ENCODE measurements around the gene HMG20A. TPM values are rescaled to one million over a fixed set of nuclear protein-coding genes. Genes with fewer than 3 reads are reported as not detected.

The HMG20A gene
- total and polyA plus RNA-seq, 10 of the 15 experiments (the other 5 are each of a cell fraction or from before 2014, with no cell fraction given): 30.0 to 98.7 (median 46.8) TPM

DNA sequence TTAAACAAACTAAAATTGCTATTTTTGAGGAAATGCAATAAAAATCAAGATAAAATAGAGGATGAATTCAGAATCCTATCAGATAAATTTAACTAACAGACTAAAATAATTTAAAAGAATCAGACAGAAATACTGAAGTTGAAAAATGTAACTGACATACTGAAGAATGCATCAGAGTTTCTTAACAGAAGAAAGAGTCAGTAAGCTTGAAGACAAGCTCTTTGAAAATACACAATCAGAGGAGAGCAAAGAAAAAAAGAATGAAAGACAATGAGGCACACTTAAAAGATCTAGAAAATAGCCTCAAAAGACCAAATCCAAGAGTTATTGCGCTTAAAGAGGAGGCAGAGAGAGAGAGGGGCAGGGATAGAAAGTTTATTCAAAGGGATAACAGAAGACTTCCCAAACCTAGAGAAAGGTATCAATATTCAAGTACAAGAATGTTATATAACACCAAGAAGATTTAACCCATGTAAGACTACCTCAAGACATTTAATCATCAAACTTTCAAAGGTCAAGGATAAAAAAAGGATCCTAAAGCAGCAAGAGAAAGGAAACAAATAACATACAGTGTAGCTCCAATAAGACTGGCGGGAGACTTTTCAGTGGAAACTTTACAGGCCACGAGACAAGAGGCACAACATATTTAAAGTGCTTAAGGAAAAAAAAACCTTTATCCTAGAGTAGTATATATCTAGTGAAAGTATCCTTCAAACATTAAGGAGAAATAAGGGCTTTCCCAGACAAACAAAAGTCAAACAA is 25.5 kb upstream of the HMG20A start (continued):
- TF ChIP-seq, protein P1, sequence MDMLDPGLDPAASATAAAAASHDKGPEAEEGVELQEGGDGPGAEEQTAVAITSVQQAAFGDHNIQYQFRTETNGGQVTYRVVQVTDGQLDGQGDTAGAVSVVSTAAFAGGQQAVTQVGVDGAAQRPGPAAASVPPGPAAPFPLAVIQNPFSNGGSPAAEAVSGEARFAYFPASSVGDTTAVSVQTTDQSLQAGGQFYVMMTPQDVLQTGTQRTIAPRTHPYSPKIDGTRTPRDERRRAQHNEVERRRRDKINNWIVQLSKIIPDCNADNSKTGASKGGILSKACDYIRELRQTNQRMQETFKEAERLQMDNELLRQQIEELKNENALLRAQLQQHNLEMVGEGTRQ (IDR thresholded peaks at IDR 0.05; ENCODE audit: borderline replicate concordance, low read depth, low read length): no peak
- TF ChIP-seq ATF7 (IDR thresholded peaks at IDR 0.05; ENCODE audit: low read depth): no peak
- no peak for TF ChIP-seq TARDBP (IDR thresholded peaks at IDR 0.05; ENCODE audit: borderline replicate concordance)
- no peak for TF ChIP-seq ZNF384 (IDR thresholded peaks at IDR 0.05; ENCODE audit: borderline replicate concordance, low read depth, low read length)
- TF ChIP-seq YY1 (IDR thresholded peaks at IDR 0.05; ENCODE audit: low read depth, low read length): no peak
- TF ChIP-seq, protein P2, sequence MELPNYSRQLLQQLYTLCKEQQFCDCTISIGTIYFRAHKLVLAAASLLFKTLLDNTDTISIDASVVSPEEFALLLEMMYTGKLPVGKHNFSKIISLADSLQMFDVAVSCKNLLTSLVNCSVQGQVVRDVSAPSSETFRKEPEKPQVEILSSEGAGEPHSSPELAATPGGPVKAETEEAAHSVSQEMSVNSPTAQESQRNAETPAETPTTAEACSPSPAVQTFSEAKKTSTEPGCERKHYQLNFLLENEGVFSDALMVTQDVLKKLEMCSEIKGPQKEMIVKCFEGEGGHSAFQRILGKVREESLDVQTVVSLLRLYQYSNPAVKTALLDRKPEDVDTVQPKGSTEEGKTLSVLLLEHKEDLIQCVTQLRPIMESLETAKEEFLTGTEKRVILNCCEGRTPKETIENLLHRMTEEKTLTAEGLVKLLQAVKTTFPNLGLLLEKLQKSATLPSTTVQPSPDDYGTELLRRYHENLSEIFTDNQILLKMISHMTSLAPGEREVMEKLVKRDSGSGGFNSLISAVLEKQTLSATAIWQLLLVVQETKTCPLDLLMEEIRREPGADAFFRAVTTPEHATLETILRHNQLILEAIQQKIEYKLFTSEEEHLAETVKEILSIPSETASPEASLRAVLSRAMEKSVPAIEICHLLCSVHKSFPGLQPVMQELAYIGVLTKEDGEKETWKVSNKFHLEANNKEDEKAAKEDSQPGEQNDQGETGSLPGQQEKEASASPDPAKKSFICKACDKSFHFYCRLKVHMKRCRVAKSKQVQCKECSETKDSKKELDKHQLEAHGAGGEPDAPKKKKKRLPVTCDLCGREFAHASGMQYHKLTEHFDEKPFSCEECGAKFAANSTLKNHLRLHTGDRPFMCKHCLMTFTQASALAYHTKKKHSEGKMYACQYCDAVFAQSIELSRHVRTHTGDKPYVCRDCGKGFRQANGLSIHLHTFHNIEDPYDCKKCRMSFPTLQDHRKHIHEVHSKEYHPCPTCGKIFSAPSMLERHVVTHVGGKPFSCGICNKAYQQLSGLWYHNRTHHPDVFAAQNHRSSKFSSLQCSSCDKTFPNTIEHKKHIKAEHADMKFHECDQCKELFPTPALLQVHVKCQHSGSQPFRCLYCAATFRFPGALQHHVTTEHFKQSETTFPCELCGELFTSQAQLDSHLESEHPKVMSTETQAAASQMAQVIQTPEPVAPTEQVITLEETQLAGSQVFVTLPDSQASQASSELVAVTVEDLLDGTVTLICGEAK (IDR thresholded peaks at IDR 0.05; ENCODE audit: borderline replicate concordance): no peak
- TF ChIP-seq SMC3 (IDR thresholded peaks at IDR 0.05; ENCODE audit: borderline replicate concordance, low read length): no peak
- TF ChIP-seq TAF1 (IDR thresholded peaks at IDR 0.05; ENCODE audit: borderline replicate concordance, low read depth, low read length): no peak
